Panc1 (cell line): ENCODE data around the gene SLC6A7. TPM values are rescaled to one million over a fixed set of nuclear protein-coding genes. Genes with fewer than 3 reads are reported as not detected.

Experiments
- ATAC-seq: fragments of 200-7000 bp; cut with Tn5 transposase; 2 replicates; pipeline ENCODE4 v1.9.1; 2020; ENCODE audit warnings: mild to moderate bottlenecking, moderate library complexity
- BruUV-seq: library from RNA; stranded (reverse); fragments of 400-500 nt; replicated peaks from 2 replicates; lab custom pipeline; 2021; lab: Mats Ljungman, UMichigan
- CTCF ChIA-PET: fragments of 300-600 bp; sonication (Branson Sonifier 250); formaldehyde crosslinking; loops from one replicate; lab custom pipeline; 2022; ENCODE audit warnings: antibody characterized with exemption; lab: Charles Lee
- POLR2A ChIA-PET: fragments of 300-600 bp; sonication (Branson Sonifier 250); formaldehyde crosslinking; loops from one replicate; lab custom pipeline; 2022; ENCODE audit warnings: antibody characterized with exemption; lab: Charles Lee
- DNase-seq: peaks from one replicate; pipeline ENCODE4 v3.0.0-alpha.2; 2010; ENCODE audit warnings: low read depth, low spot score
- H3K27ac ChIP-seq: 2 replicates; pipeline ENCODE4 v1.5.1; 2011; ENCODE audit warnings: mild to moderate bottlenecking, low read length, inconsistent platforms
- H3K27me3 ChIP-seq: fragments of 200-500 bp; sonication (Bioruptor generic); 2 replicates; pipeline ENCODE4 v1.6.0; 2014; ENCODE audit warnings: low read length, inconsistent platforms; ENCODE audit not compliant: control insufficient read depth, insufficient read depth
- H3K36me3 ChIP-seq: fragments of 200-500 bp; sonication (Bioruptor generic); 2 replicates; pipeline ENCODE4 v1.5.1; 2014; ENCODE audit warnings: inconsistent platforms, mild to moderate bottlenecking, low read length, moderate library complexity; ENCODE audit not compliant: control insufficient read depth, insufficient read depth
- H3K4me1 ChIP-seq: 2 replicates; pipeline ENCODE4 v1.5.1; 2011; ENCODE audit warnings: inconsistent platforms, mild to moderate bottlenecking, low read length, moderate library complexity; ENCODE audit not compliant: control insufficient read depth, insufficient read depth
- H3K4me3 ChIP-seq, 2 experiments: 2 replicates each; pipeline ENCODE4 v1.5.1; 2011 to 2012; ENCODE audit warnings: low read depth in 2 of 2, low read length in 2 of 2, mild to moderate bottlenecking in 2 of 2, inconsistent platforms in 1 of 2, moderate library complexity in 1 of 2
- H3K9me3 ChIP-seq: fragments of 200-500 bp; sonication (Bioruptor generic); 2 replicates; pipeline ENCODE4 v1.5.1; 2014; ENCODE audit warnings: low read depth, mild to moderate bottlenecking, inconsistent platforms, low read length, moderate library complexity; ENCODE audit not compliant: control insufficient read depth, insufficient read depth
- CTCF ChIP-seq: fragments of 450-650 bp; IDR thresholded peaks from 2 replicates; pipeline ENCODE4 v1.5.1; 2017; ENCODE audit warnings: mild to moderate bottlenecking
- POLR2AphosphoS5 ChIP-seq: IDR thresholded peaks from 2 replicates; pipeline ENCODE4 v1.6.1; 2012; ENCODE audit warnings: mild to moderate bottlenecking, low read depth, low read length, moderate library complexity
- REST ChIP-seq, 2 experiments: IDR thresholded peaks; 2 replicates each; pipeline ENCODE4 v1.6.1; 2011 to 2012; ENCODE audit warnings: low read depth in 2 of 2, control low read depth in 1 of 2, low read length in 1 of 2, mild to moderate bottlenecking in 1 of 2, moderate library complexity in 1 of 2; ENCODE audit not compliant: insufficient read depth in 1 of 2
- SIN3A ChIP-seq: IDR thresholded peaks from 2 replicates; pipeline ENCODE4 v1.6.1; 2012; ENCODE audit warnings: low read depth, mild to moderate bottlenecking, low read length, moderate library complexity, borderline replicate concordance; ENCODE audit not compliant: insufficient read depth
- TCF7L2 ChIP-seq: IDR thresholded peaks from 2 replicates; pipeline ENCODE4 v1.6.1; 2011; ENCODE audit warnings: mild to moderate bottlenecking, low read depth, low read length, inconsistent platforms
- in situ Hi-C: cut with HindIII; loops from 2 replicates; pipeline ENCODE4 v1.10.0; 2016; ENCODE audit warnings: low sequenced_read_pairs, low pct_unique_long_range_greater_than_20kb
- intact Hi-C: fragments of 100-400 bp; cut with micrococcal nuclease; formaldehyde crosslinking; loops from one replicate; pipeline ENCODE4 v1.10.0; 2022; ENCODE audit not compliant: unreplicated experiment
- total RNA-seq: library from RNA; stranded (reverse); gene quantifications from one replicate; pipeline ENCODE4 v1.2.1, GENCODE V29; 2021; ENCODE audit not compliant: unreplicated experiment

Gene SLC6A7
- total RNA-seq, 1 experiment from 2014 or later = not detected

- no peak for TF ChIP-seq REST (IDR thresholded peaks at IDR 0.05; ENCODE audit: insufficient read depth in 1 of 2, low read depth in 2 of 2, low read length in 1 of 2)
- TF ChIP-seq TCF7L2 = no peak
- in situ Hi-C loops = no loop called here
- POLR2A ChIA-PET = no interaction called here
- no peaks in the 10 kb centered on the region for H3K27me3 ChIP-seq
- no peak overlapping the region for H3K27ac ChIP-seq
- intact Hi-C loops = no loop called here
- no peak overlapping the region for H3K4me3 ChIP-seq
- CTCF ChIA-PET = no interaction called here
- H3K9me3 ChIP-seq = no peaks in the 10 kb centered on the region
- BruUV-seq = no TSS peak
- ATAC-seq (no peak), DNase-seq (no peak)
- H3K36me3 ChIP-seq = no peaks in the 10 kb centered on the region
- no peaks in the 10 kb centered on the region for H3K4me1 ChIP-seq
Observed at GRCh38 chr5:150164211-150164980, 25.5 kb upstream of the SLC6A7 start.

GRCh38 chr5:150166037-150166649 is 23.7 kb upstream of the SLC6A7 start:
- in situ Hi-C loops = no loop called here
- H3K4me1 ChIP-seq = no peaks in the 10 kb centered on the region
- BruUV-seq = no TSS peak
- ATAC-seq (no peak), DNase-seq (no peak)
- ChIA-PET CTCF (interaction anchor here (0.8 kb wide), 1 partner anchor 34 kb away, joined by 6 read pairs; no protein-coding TSS in a partner anchor), POLR2A (no interaction called here)
- no peaks in the 10 kb centered on the region for H3K36me3 ChIP-seq
- intact Hi-C loops = no loop called here
- no peaks in the 10 kb centered on the region; the same call in 1 of the 2 replicates for H3K27me3 ChIP-seq
- H3K9me3 ChIP-seq = no peaks in the 10 kb centered on the region
- no peak overlapping the region for H3K4me3 ChIP-seq
- TF ChIP-seq TCF7L2 (no peak), SIN3A (no peak), POLR2AphosphoS5 (no peak)
- no peak overlapping the region for H3K27ac ChIP-seq

- POLR2A ChIA-PET = no interaction called here
- H3K9me3 ChIP-seq = no peaks in the 10 kb centered on the region
- BruUV-seq = no TSS peak
- TF ChIP-seq REST (IDR thresholded peaks at IDR 0.05; ENCODE audit: insufficient read depth in 1 of 2, low read depth in 2 of 2, low read length in 1 of 2) (no peak), CTCF (no peak), TCF7L2 (no peak), SIN3A (no peak), POLR2AphosphoS5 (no peak)
- H3K4me1 ChIP-seq = no peaks in the 10 kb centered on the region
- DNase-seq = no peak
- no peak for ATAC-seq
- H3K4me3 ChIP-seq = no peak within 1 kb of the TSS
- H3K36me3 ChIP-seq = no peaks in the 10 kb centered on the region
- CTCF ChIA-PET = interaction anchor here (0.8 kb wide), 1 partner anchor 35 kb away, joined by 6 read pairs; no protein-coding TSS in a partner anchor
- no peaks in the 10 kb centered on the region; the same call in 1 of the 2 replicates for H3K27me3 ChIP-seq
- intact Hi-C loops (no loop called here), in situ Hi-C loops (no loop called here)
- no peak within 1 kb of the TSS for H3K27ac ChIP-seq
Observed at GRCh38 chr5:150166650-150167511, 23.0 kb upstream of the SLC6A7 start, which contains the start of gene CDX1. Gene CDX1 (plus strand): TSS chr5:150166778. CDS start chr5:150166877, 99 bp downstream.
